Measurements from ENCODE around the gene TRIM71. TPM values are rescaled to one million over a fixed set of nuclear protein-coding genes. Genes with fewer than 3 reads are reported as not detected.

TRIM71 gene
- total RNA-seq, 1 experiment from 2014 or later = 376 TPM

DNA sequence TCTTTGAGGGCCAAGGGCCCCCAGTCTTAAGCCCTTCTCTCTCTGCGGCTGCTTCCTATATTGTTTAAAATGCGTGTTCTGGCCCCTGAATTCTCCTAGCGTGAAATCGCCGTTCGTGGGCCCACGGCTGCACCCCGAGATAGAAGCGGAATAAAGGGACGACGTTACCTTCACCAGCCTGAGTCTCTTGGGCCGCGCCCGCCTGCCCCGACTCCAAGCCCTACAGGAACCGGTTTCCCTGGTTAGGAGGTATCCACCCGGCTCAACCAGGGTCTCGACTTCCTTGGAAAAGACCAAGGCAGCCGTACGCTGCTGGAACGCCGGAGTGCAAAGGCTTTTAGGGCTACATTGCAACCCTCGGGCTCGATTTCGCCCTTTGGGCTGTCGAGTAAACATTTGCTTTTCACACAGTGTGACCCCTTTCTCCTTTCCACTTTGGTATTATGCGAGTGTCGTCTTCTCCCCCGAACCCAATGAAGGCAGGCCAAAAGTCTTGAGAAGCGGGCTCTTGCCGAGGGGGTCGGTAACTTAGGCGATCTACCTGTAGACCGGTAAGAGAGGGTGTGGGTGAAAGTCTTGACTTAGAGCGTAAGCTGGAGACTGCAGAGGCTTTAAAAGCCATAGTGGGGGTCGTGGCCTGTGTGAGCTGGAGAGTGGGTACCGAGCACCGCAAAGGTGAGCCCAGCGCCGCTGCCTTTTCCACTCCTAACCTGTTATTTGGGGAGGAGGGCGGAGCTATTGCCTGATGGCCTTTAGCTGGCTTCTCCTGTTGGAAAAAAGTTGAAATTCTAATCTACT lies 2.0 kb downstream of the TRIM71 start:
- H3K27ac Mint-ChIP-seq = peak overlapping the region; percentile 98 to 99 (median 98)
- Histone ChIP-seq H2BK120ac (ENCODE audit: low read depth, low read length, poor library complexity, severe bottlenecking) (no peak overlapping the region), H2BK12ac (ENCODE audit: insufficient read length, low read depth, low read length) (no peak overlapping the region), H4K5ac (ENCODE audit: insufficient read length, low read depth, low read length) (no peak overlapping the region), H4K20me1 (ENCODE audit: control insufficient read depth, insufficient read depth, insufficient read length) (no peaks in the 10 kb centered on the region), H3K23me2 (ENCODE audit: insufficient read length, low read depth, low read length, poor library complexity, severe bottlenecking) (peaks cover 25% of the 10 kb centered on the region), H4K91ac (ENCODE audit: insufficient read length, low read depth, low read length) (no peak overlapping the region), H3K9me3 (ENCODE audit: control insufficient read depth, low read depth, low read length) (no peaks in the 10 kb centered on the region), H2BK5ac (ENCODE audit: insufficient read length, low read length) (no peak overlapping the region), H3K4me2 (ENCODE audit: insufficient read depth, insufficient read length, low read length) (peak overlapping the region; percentile 93), H2AFZ (ENCODE audit: low read length) (no peak overlapping the region), H3K79me1 (ENCODE audit: insufficient read depth, low read depth, low read length, poor library complexity, severe bottlenecking) (no peaks in the 10 kb centered on the region), H3K4me1 (ENCODE audit: insufficient read depth, low read length) (peaks cover 6% of the 10 kb centered on the region), H3K14ac (ENCODE audit: insufficient read depth, low read length) (peak overlapping the region; percentile 33), H3K4ac (ENCODE audit: low read depth, low read length) (no peak overlapping the region), H3K56ac (ENCODE audit: insufficient read length, low read depth, low read length) (no peak overlapping the region), H3K9ac (ENCODE audit: extremely low read depth, insufficient read length, low read length) (peak overlapping the region; percentile 94), H4K8ac (replicated peaks; ENCODE audit: insufficient read length, low read depth, low read length) (no peak overlapping the region), H3K18ac (ENCODE audit: insufficient read length, low read depth, low read length) (peak overlapping the region; percentile 0), H2AK5ac (ENCODE audit: insufficient read length, low read length) (no peak overlapping the region), H3K79me2 (ENCODE audit: insufficient read depth, low read length) (peaks cover 83% of the 10 kb centered on the region), H2BK15ac (ENCODE audit: low read depth, low read length) (no peak overlapping the region), H3K23ac (ENCODE audit: insufficient read length, low read depth, low read length) (no peak overlapping the region), H3K27ac (ENCODE audit: insufficient read length, low read depth, low read length) (no peak overlapping the region), H3K27me3 (ENCODE audit: insufficient read depth, low read length) (no peaks in the 10 kb centered on the region), H3T11ph (ENCODE audit: low read length) (no peak overlapping the region), H2BK20ac (ENCODE audit: low read depth, low read length, poor library complexity, severe bottlenecking) (no peak overlapping the region)
- peaks cover 10 to 17% of the 10 kb centered on the region in 2 experiments; a peak in 4 of 5 replicates for H3K9me3 Mint-ChIP-seq
- peaks cover 3% of the 10 kb centered on the region; the same call in 1 of the 2 replicates for H3K27me3 Mint-ChIP-seq (ENCODE audit: low read depth)
- DNase-seq = no peak
- peaks cover 59 to 71% (median 67%) of the 10 kb centered on the region in 3 experiments for H3K36me3 Mint-ChIP-seq (ENCODE audit: insufficient read depth in 1 of 3, low read depth in 3 of 3)
- peak overlapping the region; percentile 96 to 100 for H3K4me3 Mint-ChIP-seq
- TF ChIP-seq, protein P1, sequence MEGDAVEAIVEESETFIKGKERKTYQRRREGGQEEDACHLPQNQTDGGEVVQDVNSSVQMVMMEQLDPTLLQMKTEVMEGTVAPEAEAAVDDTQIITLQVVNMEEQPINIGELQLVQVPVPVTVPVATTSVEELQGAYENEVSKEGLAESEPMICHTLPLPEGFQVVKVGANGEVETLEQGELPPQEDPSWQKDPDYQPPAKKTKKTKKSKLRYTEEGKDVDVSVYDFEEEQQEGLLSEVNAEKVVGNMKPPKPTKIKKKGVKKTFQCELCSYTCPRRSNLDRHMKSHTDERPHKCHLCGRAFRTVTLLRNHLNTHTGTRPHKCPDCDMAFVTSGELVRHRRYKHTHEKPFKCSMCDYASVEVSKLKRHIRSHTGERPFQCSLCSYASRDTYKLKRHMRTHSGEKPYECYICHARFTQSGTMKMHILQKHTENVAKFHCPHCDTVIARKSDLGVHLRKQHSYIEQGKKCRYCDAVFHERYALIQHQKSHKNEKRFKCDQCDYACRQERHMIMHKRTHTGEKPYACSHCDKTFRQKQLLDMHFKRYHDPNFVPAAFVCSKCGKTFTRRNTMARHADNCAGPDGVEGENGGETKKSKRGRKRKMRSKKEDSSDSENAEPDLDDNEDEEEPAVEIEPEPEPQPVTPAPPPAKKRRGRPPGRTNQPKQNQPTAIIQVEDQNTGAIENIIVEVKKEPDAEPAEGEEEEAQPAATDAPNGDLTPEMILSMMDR (conservative IDR thresholded peaks at IDR 0.05) = no peak
- peaks cover 45 to 46% of the 10 kb centered on the region in 2 experiments for H3K4me1 Mint-ChIP-seq
- no CpG with 5 or more reads among the region's 41 CpGs for WGBS (ENCODE audit: extremely low coverage, insufficient read length, low lambda C conversion rate)
